DOHH2 (cell line): ENCODE results near the gene SLC12A3.

ENCODE experiments used
- H3F3A ChIP-seq: fragments of 200-600 bp; sonication (generic), shearing (Covaris generic); 2 replicates; pipeline ENCODE4 v1.6.0; 2016; ENCODE audit warnings: antibody characterized with exemption, mild to moderate bottlenecking; ENCODE audit not compliant: control insufficient read depth, insufficient read depth
- H3K27ac ChIP-seq: fragments of 200-600 bp; sonication (generic); 2 replicates; pipeline ENCODE4 v1.5.1; 2014; ENCODE audit warnings: low read depth, mild to moderate bottlenecking, low read length, moderate library complexity
- H3K27me3 ChIP-seq: fragments of 200-600 bp; sonication (generic); 2 replicates; pipeline ENCODE4 v1.6.1; 2014; ENCODE audit warnings: mild to moderate bottlenecking, low read length, mixed read lengths; ENCODE audit not compliant: control insufficient read depth
- H3K36me3 ChIP-seq: fragments of 200-600 bp; sonication (generic); 2 replicates; pipeline ENCODE4 v1.6.1; 2014; ENCODE audit warnings: mild to moderate bottlenecking, low read length, moderate library complexity, mixed read lengths; ENCODE audit not compliant: control insufficient read depth
- H3K4me1 ChIP-seq: fragments of 200-600 bp; sonication (generic); 2 replicates; pipeline ENCODE4 v1.6.1; 2014; ENCODE audit warnings: mild to moderate bottlenecking, low read length, mixed read lengths; ENCODE audit not compliant: control insufficient read depth
- H3K4me2 ChIP-seq: fragments of 200-600 bp; sonication (generic); 2 replicates; pipeline ENCODE4 v1.6.0; 2014; ENCODE audit warnings: mild to moderate bottlenecking, low read length, moderate library complexity
- H3K4me3 ChIP-seq: fragments of 200-600 bp; sonication (generic); 2 replicates; pipeline ENCODE4 v1.5.1; 2014; ENCODE audit warnings: mild to moderate bottlenecking, low read length, mixed read lengths
- H3K79me2 ChIP-seq: fragments of 200-600 bp; sonication (generic); 2 replicates; pipeline ENCODE4 v1.6.1; 2014; ENCODE audit warnings: mild to moderate bottlenecking, low read length, mixed read lengths; ENCODE audit not compliant: control insufficient read depth
- H3K9me2 ChIP-seq: fragments of 200-600 bp; sonication (generic); replicated peaks from 2 replicates; pipeline ENCODE4 v1.6.1; 2014; ENCODE audit warnings: mild to moderate bottlenecking, low read length, mixed read lengths; ENCODE audit not compliant: control insufficient read depth
- H3K9me3 ChIP-seq: fragments of 200-600 bp; sonication (generic); 2 replicates; pipeline ENCODE4 v1.6.1; 2014; ENCODE audit warnings: antibody characterized with exemption, low read length, mixed read lengths; ENCODE audit not compliant: control insufficient read depth, insufficient read depth
- H4K20me1 ChIP-seq: fragments of 200-600 bp; sonication (generic); 2 replicates; pipeline ENCODE4 v1.6.0; 2014; ENCODE audit warnings: low read depth, mild to moderate bottlenecking, antibody characterized with exemption, low read length, moderate library complexity; ENCODE audit not compliant: control insufficient read depth, insufficient read depth
- EZH2phosphoT487 ChIP-seq: fragments of 200-600 bp; sonication (generic); IDR thresholded peaks from 2 replicates; pipeline ENCODE4 v1.6.1; 2017; ENCODE audit warnings: borderline replicate concordance, mild to moderate bottlenecking, antibody characterized with exemption, low read length, moderate library complexity, mixed read lengths
- TF ChIP-seq, protein P1 (sequence below): fragments of 200-600 bp; sonication (generic); IDR thresholded peaks from one replicate; pipeline ENCODE4 v1.5.1; 2014; ENCODE audit warnings: antibody characterized with exemption, mild to moderate bottlenecking, low read depth, low read length; ENCODE audit not compliant: poor library complexity, severe bottlenecking

SLC12A3 gene

GRCh38 chr16:56945847-56946527 is 81.0 kb downstream of the SLC12A3 start:
- Histone ChIP-seq H3K4me1 (peaks cover 30% of the 10 kb centered on the region), H3K27me3 (no peaks in the 10 kb centered on the region), H3F3A (peaks cover 32% of the 10 kb centered on the region), H3K4me2 (no peak overlapping the region), H3K9me3 (no peaks in the 10 kb centered on the region), H3K9me2 (no peaks in the 10 kb centered on the region), H3K36me3 (peaks cover 44% of the 10 kb centered on the region), H3K27ac (no peak overlapping the region), H3K79me2 (peaks cover 3% of the 10 kb centered on the region), H4K20me1 (no peaks in the 10 kb centered on the region), H3K4me3 (no peak overlapping the region)
- TF ChIP-seq, protein P1, sequence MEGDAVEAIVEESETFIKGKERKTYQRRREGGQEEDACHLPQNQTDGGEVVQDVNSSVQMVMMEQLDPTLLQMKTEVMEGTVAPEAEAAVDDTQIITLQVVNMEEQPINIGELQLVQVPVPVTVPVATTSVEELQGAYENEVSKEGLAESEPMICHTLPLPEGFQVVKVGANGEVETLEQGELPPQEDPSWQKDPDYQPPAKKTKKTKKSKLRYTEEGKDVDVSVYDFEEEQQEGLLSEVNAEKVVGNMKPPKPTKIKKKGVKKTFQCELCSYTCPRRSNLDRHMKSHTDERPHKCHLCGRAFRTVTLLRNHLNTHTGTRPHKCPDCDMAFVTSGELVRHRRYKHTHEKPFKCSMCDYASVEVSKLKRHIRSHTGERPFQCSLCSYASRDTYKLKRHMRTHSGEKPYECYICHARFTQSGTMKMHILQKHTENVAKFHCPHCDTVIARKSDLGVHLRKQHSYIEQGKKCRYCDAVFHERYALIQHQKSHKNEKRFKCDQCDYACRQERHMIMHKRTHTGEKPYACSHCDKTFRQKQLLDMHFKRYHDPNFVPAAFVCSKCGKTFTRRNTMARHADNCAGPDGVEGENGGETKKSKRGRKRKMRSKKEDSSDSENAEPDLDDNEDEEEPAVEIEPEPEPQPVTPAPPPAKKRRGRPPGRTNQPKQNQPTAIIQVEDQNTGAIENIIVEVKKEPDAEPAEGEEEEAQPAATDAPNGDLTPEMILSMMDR: no peak
- no peak for TF ChIP-seq EZH2phosphoT487

- TF ChIP-seq, protein P1: no peak
- TF ChIP-seq EZH2phosphoT487: no peak
- H3F3A ChIP-seq: peaks cover 23% of the 10 kb centered on the region
Observed at GRCh38 chr16:56946767-56947603, 82.0 kb downstream of the SLC12A3 start.

GRCh38 chr16:56947604-56947995 is 82.6 kb downstream of the SLC12A3 start:
- peaks cover 26% of the 10 kb centered on the region for H3K4me1 ChIP-seq
- no peaks in the 10 kb centered on the region for H3K27me3 ChIP-seq
- no peak for TF ChIP-seq EZH2phosphoT487
- TF ChIP-seq, protein P1: no peak
- no peaks in the 10 kb centered on the region for H3K9me3 ChIP-seq
- H4K20me1 ChIP-seq: no peaks in the 10 kb centered on the region
- H3K27ac ChIP-seq: no peak overlapping the region
- no peaks in the 10 kb centered on the region for H3K79me2 ChIP-seq
- no peaks in the 10 kb centered on the region for H3K9me2 ChIP-seq
- no peak overlapping the region for H3K4me3 ChIP-seq
- H3K36me3 ChIP-seq: peaks cover 29% of the 10 kb centered on the region
- H3F3A ChIP-seq: peaks cover 21% of the 10 kb centered on the region
- H3K4me2 ChIP-seq: no peak overlapping the region

More at GRCh38 chr16:56946767-56947603, 82.0 kb downstream of the SLC12A3 start:
- H3K4me3 ChIP-seq: no peak overlapping the region
- no peaks in the 10 kb centered on the region for H4K20me1 ChIP-seq
- H3K9me2 ChIP-seq: no peaks in the 10 kb centered on the region
- peaks cover 30% of the 10 kb centered on the region for H3K4me1 ChIP-seq
- no peaks in the 10 kb centered on the region for H3K9me3 ChIP-seq
- H3K4me2 ChIP-seq: no peak overlapping the region
- H3K27ac ChIP-seq: no peak overlapping the region
- no peaks in the 10 kb centered on the region for H3K79me2 ChIP-seq
- peaks cover 35% of the 10 kb centered on the region for H3K36me3 ChIP-seq
- H3K27me3 ChIP-seq: no peaks in the 10 kb centered on the region
